Colonic mucosa (tissue), 4 donors: ENCODE data around the gene CCDC50. TPM values are rescaled to one million over a fixed set of nuclear protein-coding genes. Genes with fewer than 3 reads are reported as not detected.

Source experiments
- DNase-seq: peaks from one replicate; pipeline ENCODE4 v3.0.0-alpha.2; 2020
- H3K27ac ChIP-seq: fragments of 200-600 bp; one replicate; pipeline ENCODE4 v1.8.0; 2021
- H3K27me3 ChIP-seq: fragments of 200-600 bp; one replicate; pipeline ENCODE4 v1.8.0; 2021
- H3K36me3 ChIP-seq: fragments of 200-600 bp; one replicate; pipeline ENCODE4 v1.8.0; 2021
- H3K4me1 ChIP-seq: fragments of 200-600 bp; one replicate; pipeline ENCODE4 v1.8.0; 2021; ENCODE audit warnings: mild to moderate bottlenecking
- H3K4me3 ChIP-seq: fragments of 200-600 bp; one replicate; pipeline ENCODE4 v1.8.0; 2021
- H3K9ac ChIP-seq, 2 donors: one replicate each; pipeline ENCODE4 v1.7.0; 2013; ENCODE audit warnings: control low read depth in 2 of 2, low read depth in 2 of 2, low read length in 2 of 2
- H3K9me3 ChIP-seq: fragments of 200-600 bp; one replicate; pipeline ENCODE4 v1.8.0; 2021
- intact Hi-C: fragments of 100-400 bp; cut with DNase I; formaldehyde crosslinking; loops from one replicate; pipeline ENCODE4 v1.14.1; 2022
- total RNA-seq, 2 donors: library from RNA; stranded (reverse); fragmentation: NEBNext Ultra II Directional in 1 of 2; extraction: Animal tissue kit (Norgen Biotek cat#: 25700) in 1 of 2; gene quantifications; one replicate each; pipeline ENCODE4 v1.2.1, GENCODE V29; 2021
- TF ChIP-seq, protein P1 (sequence below): fragments of 200-600 bp; IDR thresholded peaks from one replicate; pipeline ENCODE4 v1.8.0; 2022; ENCODE audit warnings: antibody characterized with exemption, mild to moderate bottlenecking
- donor health status: healthy.
- donor health status: DM: no; HTN: no; CAD: no.
- donor health status: DM: no; HTN: no; CAD: no.

The CCDC50 gene
- total RNA-seq, 2 donors from 2014 or later, result 33.4 to 53.3 TPM

DNA sequence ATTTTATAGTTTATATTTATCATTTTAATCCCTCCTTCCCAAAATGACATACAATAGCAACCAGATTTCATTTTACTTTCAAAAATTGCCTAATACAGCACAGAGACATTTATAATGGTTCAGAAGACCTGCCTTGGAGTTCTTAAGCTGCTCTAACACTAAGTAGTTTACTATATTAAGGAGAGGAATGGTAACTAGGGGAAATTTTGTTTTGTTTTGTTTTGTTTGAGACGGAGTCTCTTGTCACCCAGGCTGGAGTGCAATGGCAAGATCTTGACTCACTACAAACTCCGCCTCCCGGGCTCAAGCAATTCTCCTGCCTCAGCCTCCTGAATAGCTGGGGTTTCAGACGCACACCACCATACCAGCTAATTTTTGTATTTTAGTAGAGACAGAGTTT is 22.8 kb upstream of the CCDC50 start:
- H3K27ac ChIP-seq, result no peak overlapping the region
- TF ChIP-seq, protein P1, sequence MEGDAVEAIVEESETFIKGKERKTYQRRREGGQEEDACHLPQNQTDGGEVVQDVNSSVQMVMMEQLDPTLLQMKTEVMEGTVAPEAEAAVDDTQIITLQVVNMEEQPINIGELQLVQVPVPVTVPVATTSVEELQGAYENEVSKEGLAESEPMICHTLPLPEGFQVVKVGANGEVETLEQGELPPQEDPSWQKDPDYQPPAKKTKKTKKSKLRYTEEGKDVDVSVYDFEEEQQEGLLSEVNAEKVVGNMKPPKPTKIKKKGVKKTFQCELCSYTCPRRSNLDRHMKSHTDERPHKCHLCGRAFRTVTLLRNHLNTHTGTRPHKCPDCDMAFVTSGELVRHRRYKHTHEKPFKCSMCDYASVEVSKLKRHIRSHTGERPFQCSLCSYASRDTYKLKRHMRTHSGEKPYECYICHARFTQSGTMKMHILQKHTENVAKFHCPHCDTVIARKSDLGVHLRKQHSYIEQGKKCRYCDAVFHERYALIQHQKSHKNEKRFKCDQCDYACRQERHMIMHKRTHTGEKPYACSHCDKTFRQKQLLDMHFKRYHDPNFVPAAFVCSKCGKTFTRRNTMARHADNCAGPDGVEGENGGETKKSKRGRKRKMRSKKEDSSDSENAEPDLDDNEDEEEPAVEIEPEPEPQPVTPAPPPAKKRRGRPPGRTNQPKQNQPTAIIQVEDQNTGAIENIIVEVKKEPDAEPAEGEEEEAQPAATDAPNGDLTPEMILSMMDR, result no peak
- no peaks in the 10 kb centered on the region for H3K36me3 ChIP-seq
- intact Hi-C loops, result no loop called here
- no peaks in the 10 kb centered on the region for H3K4me1 ChIP-seq
- no peaks in the 10 kb centered on the region for H3K27me3 ChIP-seq
- no peak overlapping the region for H3K9ac ChIP-seq
- no peaks in the 10 kb centered on the region for H3K9me3 ChIP-seq
- no peak for DNase-seq
- H3K4me3 ChIP-seq, result no peak overlapping the region

GRCh38 chr3:191307341-191307740 is 21.9 kb upstream of the CCDC50 start:
- intact Hi-C loops, result no loop called here
- Histone ChIP-seq H3K27ac (no peak overlapping the region), H3K4me1 (no peaks in the 10 kb centered on the region), H3K27me3 (no peaks in the 10 kb centered on the region), H3K9me3 (no peaks in the 10 kb centered on the region), H3K9ac (no peak overlapping the region), H3K36me3 (no peaks in the 10 kb centered on the region), H3K4me3 (no peak overlapping the region)
- DNase-seq, result no peak
- TF ChIP-seq, protein P1, result no peak

- TF ChIP-seq, protein P1, result no peak
- no peaks in the 10 kb centered on the region for H3K9me3 ChIP-seq
- intact Hi-C loops, result no loop called here
- no peaks in the 10 kb centered on the region for H3K36me3 ChIP-seq
- H3K4me1 ChIP-seq, result no peaks in the 10 kb centered on the region
- no peak overlapping the region for H3K27ac ChIP-seq
- H3K9ac ChIP-seq, result no peak overlapping the region
- no peaks in the 10 kb centered on the region for H3K27me3 ChIP-seq
- no peak for DNase-seq
- no peak overlapping the region for H3K4me3 ChIP-seq
Measured at GRCh38 chr3:191313296-191313695, 15.9 kb upstream of the CCDC50 start.

- Histone ChIP-seq H3K9me3 (no peaks in the 10 kb centered on the region), H3K27me3 (no peaks in the 10 kb centered on the region), H3K27ac (no peak overlapping the region), H3K4me1 (no peaks in the 10 kb centered on the region), H3K4me3 (no peak overlapping the region), H3K9ac (no peak overlapping the region), H3K36me3 (no peaks in the 10 kb centered on the region)
- TF ChIP-seq, protein P1, result no peak
- intact Hi-C loops, result no loop called here
- DNase-seq, result no peak
Measured at GRCh38 chr3:191314109-191314728, 15.0 kb upstream of the CCDC50 start.

- no peaks in the 10 kb centered on the region for H3K36me3 ChIP-seq
- H3K27me3 ChIP-seq, result no peaks in the 10 kb centered on the region
- TF ChIP-seq, protein P1, result no peak
- no peaks in the 10 kb centered on the region for H3K4me1 ChIP-seq
- H3K9ac ChIP-seq, result no peak overlapping the region
- intact Hi-C loops, result no loop called here
- H3K9me3 ChIP-seq, result no peaks in the 10 kb centered on the region
- H3K4me3 ChIP-seq, result no peak overlapping the region
- DNase-seq, result no peak
- H3K27ac ChIP-seq, result no peak overlapping the region
Measured at GRCh38 chr3:191316876-191317603, 12.2 kb upstream of the CCDC50 start.
